ENCODE results near the gene NFAM1.

NFAM1 gene

GRCh38 chr22:42358643-42359558 lies 73.3 kb downstream of the NFAM1 start:
- no peak for FAIRE-seq

GRCh38 chr22:42357634-42358296 lies 74.4 kb downstream of the NFAM1 start:
- FAIRE-seq = no peak

DNA sequence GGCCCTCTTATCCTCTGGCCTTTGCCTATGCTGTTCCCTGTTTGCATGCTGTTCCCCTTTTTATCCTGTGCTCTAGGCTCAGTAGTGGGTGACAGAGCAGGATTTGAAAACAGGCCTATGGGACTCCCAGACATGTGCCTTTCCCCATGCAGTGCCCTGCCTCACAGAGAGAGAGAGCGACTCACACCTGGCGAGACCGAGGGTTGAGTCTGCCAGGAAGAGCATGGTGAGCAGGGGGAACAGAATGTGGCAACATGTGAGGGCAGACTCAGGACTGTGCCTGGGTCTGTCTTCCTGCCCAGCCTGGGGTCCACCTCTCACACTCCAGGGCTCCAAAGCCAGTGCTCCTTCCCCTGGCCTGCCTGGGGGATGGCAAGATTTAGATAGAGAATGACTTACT lies 75.0 kb downstream of the NFAM1 start:
- FAIRE-seq = no peak

GRCh38 chr22:42356533-42356932 lies 75.7 kb downstream of the NFAM1 start:
- FAIRE-seq = no peak

DNA sequence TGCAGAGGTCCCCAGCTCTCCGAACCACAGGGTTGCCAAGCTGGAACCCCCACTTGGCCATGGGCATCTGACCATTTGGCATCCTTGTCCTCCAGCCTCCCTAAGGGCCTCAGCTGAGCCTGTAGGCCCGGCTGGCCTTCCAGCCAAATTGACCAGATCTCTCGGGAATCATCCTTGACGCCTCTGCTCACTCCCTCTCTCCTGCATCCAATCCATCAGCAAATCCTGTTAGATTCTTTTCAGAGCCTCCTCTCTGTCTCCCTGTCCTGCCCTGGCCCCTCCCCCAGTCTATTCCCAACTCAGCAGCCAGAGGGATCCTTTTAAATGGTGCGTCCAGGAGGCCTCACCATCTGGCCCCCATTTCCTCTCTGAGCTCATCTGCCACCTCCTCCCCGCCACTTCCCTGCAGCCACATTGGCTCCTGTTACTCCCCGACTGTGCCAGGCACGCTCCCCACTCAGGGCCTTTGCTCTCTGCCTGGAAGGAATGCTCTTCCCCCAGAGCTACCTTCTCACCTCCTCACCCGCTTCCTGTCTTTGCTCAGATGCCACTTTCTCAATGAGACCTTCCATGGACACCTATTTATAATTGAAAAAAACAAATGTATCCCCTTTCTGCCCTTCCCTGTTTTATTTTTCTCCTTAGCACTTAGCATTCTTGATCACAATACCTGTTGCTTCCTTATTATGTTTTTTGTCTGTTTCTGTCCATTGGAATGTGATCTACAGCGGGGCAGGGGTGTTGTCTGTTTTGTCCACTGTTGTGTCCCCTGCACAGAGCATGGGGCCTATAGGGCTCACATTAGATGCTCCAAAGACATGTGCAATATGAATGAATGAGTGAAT lies 78.1 kb downstream of the NFAM1 start:
- no peak for FAIRE-seq

- no peak for FAIRE-seq
Observed at GRCh38 chr22:42350373-42350772, 81.8 kb downstream of the NFAM1 start.

GRCh38 chr22:42347281-42347824 lies 84.8 kb downstream of the NFAM1 start:
- no peak for FAIRE-seq

DNA sequence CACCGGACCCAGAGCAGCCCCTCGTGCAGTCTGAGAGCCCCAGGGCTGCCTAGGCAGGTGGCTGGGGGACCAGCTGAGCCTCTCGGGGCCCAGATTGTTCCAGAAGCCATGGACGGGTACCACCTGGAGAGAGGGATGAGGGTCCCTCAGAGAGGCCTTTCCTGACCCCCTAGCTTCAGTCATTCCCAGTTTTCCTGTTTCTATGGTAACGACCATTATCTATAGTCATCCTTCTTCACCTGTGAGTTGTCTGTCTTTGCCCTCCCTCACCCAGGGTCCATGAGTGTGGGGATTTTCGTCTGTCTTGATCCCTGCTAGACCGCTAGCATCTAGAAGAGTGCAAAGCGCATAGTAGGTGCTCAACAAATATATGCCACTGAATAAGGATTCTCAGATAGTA lies 85.5 kb downstream of the NFAM1 start:
- no peak for FAIRE-seq

- FAIRE-seq = no peak
Observed at GRCh38 chr22:42345458-42345857, 86.7 kb downstream of the NFAM1 start.

DNA sequence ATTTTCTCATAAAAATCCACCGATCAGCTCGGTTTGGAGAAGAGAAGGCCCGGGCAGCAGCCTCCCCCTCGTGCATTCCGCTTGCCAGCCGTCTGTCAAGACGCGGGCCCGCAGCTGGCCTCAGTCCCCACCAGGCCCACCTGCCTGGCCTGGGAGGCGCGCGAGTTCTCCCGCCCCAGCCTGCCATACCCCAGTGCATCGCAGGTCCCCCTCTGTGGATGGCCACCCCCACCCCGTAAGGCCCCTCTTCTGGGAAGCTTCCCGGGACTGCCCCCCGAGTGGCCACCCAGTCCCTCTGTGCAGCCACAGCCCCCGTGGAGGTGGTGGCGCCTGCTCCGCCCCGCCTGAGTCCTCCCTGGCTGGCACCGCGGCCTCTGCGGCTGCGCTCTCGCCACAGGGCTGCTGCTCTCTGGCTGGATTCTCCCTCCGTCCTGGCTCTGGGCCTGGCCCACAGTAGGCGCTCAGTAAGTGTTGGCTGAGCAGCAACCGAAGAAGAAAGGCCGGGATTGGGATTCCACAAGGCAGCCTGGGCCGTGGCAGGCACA lies 87.8 kb downstream of the NFAM1 start:
- FAIRE-seq = no peak

DNA sequence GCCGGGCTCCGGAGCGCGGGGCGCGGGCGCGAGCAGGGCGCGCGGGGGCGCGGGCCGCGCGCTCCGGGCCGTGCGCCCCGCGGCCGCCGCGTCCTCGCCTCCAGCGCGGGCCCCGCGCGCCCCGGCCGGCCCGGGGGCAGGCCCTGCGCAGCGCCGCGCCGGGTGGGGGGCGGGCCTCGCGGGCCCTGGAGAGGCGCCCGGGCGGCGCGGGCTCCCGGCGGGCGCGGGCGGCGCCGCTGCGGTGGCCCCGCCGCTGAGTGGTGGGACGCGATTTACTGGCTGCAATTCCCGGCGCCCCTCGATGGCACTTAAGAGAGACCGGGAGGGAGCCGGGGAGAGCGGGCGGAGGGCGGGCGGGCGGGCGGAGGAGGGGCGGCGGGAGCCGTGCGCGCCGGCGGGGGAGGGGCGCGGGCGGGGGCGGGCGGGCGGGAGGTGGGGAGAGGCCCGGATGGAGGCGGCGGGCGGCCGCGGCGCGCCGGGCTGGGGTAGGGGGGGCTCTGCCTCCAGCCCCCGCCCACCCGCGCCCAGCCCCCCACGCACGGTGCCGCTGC lies 88.6 kb downstream of the NFAM1 start:
- no peak for FAIRE-seq

DNA sequence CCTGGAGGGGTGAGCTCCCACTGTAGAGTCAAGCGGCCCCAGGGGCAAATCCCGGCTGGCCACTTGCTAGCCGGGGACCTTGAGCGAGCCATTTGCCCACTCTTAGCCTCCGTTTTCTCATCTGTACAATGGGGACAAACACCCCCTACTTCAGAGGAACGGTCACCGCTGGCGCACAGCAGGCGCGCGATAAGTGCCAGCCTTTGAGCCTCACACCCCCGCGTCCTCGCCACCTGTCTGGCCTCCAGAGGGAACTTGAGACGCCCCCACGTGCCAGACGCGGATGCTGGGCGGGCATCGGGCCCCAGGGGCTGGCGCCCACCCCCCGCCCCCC lies 89.1 kb downstream of the NFAM1 start:
- FAIRE-seq = no peak

GRCh38 chr22:42342426-42343120 lies 89.6 kb downstream of the NFAM1 start:
- no peak for FAIRE-seq

GRCh38 chr22:42341779-42342178 lies 90.4 kb downstream of the NFAM1 start:
- no peak for FAIRE-seq

- no peak for FAIRE-seq
Observed at GRCh38 chr22:42340829-42341383, 91.3 kb downstream of the NFAM1 start.

DNA sequence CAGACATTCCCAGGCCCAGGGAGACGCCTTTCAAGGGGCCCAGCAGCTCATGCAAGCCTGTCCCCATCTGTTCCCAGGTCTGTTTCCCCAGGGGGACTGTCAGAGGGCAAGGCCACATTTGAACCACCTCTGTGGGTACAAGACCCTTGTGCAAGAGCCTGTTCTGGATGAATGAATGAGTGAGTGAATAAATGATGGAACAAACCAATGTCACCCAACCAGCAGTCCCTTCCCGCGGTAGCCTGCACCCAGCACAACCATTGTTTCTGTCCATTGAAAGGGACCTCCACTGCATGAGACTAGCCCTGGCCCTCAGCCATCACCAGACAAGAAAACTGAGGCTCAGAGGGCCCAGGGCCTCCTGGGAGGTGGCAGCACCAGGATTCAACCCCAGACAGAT lies 92.1 kb downstream of the NFAM1 start:
- no peak for FAIRE-seq

DNA sequence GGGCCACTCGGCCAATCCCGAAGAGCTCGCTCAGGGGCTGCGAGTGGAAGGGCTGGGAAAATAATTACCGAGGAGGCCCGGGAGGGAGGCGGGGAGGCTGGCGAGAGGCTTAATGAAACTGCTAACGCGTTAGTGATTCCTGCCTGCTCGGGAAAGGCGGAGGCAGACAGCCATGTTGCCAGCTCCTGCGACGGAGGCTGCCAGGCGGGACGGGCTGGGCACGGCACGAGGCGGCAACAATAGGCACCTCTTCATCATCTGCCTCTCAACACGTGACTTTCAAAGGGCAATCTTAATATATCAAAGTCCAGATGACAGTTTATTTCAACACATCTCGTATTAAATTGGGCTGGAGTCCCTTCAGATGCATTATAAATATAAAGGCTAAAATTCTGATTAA lies 93.7 kb downstream of the NFAM1 start:
- FAIRE-seq = no peak

GRCh38 chr22:42337356-42337755 lies 94.8 kb downstream of the NFAM1 start:
- no peak for FAIRE-seq

GRCh38 chr22:42336527-42337227 lies 95.5 kb downstream of the NFAM1 start:
- no peak for FAIRE-seq

DNA sequence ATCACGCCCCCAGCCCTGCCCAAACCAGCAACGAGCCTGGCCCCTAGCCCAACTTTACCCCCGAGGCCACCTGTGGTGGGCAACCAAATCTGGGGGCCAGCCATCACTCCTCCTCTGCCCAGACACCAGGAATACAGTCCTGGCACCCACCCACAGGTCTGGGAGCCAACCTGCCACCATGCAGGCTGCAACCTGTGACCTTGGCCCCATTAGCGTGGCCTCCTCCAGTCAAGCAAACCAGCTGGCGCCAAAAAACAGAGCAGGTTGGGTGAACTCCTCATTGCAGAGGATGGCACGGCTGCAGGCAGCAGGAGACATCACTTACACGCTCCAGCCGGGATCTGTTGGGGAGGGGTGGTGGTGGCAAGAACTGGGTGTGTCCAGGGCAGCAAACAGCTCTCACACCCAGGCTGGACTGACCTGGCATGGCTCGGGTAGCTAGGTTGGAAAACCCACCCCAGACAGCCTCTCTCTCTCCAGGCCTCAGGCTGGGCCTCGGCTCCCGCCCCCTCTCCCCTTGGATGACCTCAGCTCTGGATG lies 96.3 kb downstream of the NFAM1 start:
- FAIRE-seq = no peak
